RWPE1 (cell line): ENCODE data around the gene DCX.
A peak's percentile ranks its signal among the peaks of the same experiment; 100 is the strongest.

Experiments
- CTCF ChIA-PET: fragments of 350-600 bp; sonication (Branson Sonifier 250); formaldehyde crosslinking; extraction: SDS; loops from one replicate; lab custom pipeline; 2021; lab: Yijun Ruan, JAX
- POLR2A ChIA-PET: fragments of 400-600 bp; formaldehyde crosslinking; extraction: SDS; loops from one replicate; lab custom pipeline; 2020; ENCODE audit warnings: antibody characterized with exemption; ENCODE audit not compliant: low non-redundant PET; lab: Yijun Ruan, JAX
- DNase-seq: peaks from one replicate; pipeline ENCODE4 v3.0.0; 2012; ENCODE audit warnings: low spot score
- H3K27ac ChIP-seq: fragments of 450-650 bp; 2 replicates; pipeline ENCODE4 v1.5.1; 2017
- CTCF ChIP-seq: fragments of 450-650 bp; conservative IDR thresholded peaks from 2 replicates; pipeline ENCODE4 v1.5.1; 2017; ENCODE audit warnings: low read depth, mild to moderate bottlenecking

DCX gene

GRCh38 chrX:111411983-111412382 is at the start of gene DCX:
TSS of gene DCX (minus strand) at chrX:111412192. CDS start at chrX:111410398, 1,794 bp downstream.
- DNase-seq, result no peak
- POLR2A ChIA-PET, result no interaction called here
- H3K27ac ChIP-seq, result no peak within 1 kb of the TSS
- CTCF ChIA-PET, result no interaction called here
- no peak for TF ChIP-seq CTCF

GRCh38 chrX:111460607-111461006 is 48.6 kb upstream of the DCX start:
- CTCF ChIA-PET, result no interaction called here
- no peak overlapping the region for H3K27ac ChIP-seq
- no peak for TF ChIP-seq CTCF
- DNase-seq, result no peak
- POLR2A ChIA-PET, result no interaction called here

- no peak for TF ChIP-seq CTCF
- H3K27ac ChIP-seq, result no peak overlapping the region
- ChIA-PET POLR2A (no interaction called here), CTCF (interaction anchor here (0.9 kb wide), 1 partner anchor 9 kb away, joined by 3 read pairs; no protein-coding TSS in a partner anchor)
- no peak for DNase-seq
Observed at GRCh38 chrX:111447298-111447697, 35.3 kb upstream of the DCX start.

- DNase-seq, result peak; percentile 3
- POLR2A ChIA-PET, result no interaction called here
- TF ChIP-seq CTCF, result peak; percentile 42
- no peak overlapping the region for H3K27ac ChIP-seq
- CTCF ChIA-PET, result interaction anchor here (0.5 to 1.0 kb wide), 6 partner anchors 10 to 855 kb away, joined by 3 to 5 read pairs (median 4); no protein-coding TSS in a partner anchor
Observed at GRCh38 chrX:111445485-111445884, 33.5 kb upstream of the DCX start.

- CTCF ChIA-PET, result interaction anchor here (0.5 to 1.0 kb wide), 6 partner anchors 10 to 854 kb away, joined by 3 to 8 read pairs (median 4); no protein-coding TSS in a partner anchor
- TF ChIP-seq CTCF, result no peak
- no peak for DNase-seq
- no peak overlapping the region for H3K27ac ChIP-seq
- POLR2A ChIA-PET, result no interaction called here
Observed at GRCh38 chrX:111444881-111445280, 32.9 kb upstream of the DCX start.

GRCh38 chrX:111443946-111444345 is 32.0 kb upstream of the DCX start:
- ChIA-PET POLR2A (no interaction called here), CTCF (no interaction called here)
- no peak overlapping the region for H3K27ac ChIP-seq
- TF ChIP-seq CTCF, result no peak
- no peak for DNase-seq

- H3K27ac ChIP-seq, result no peak overlapping the region
- no peak for TF ChIP-seq CTCF
- POLR2A ChIA-PET, result no interaction called here
- no peak for DNase-seq
- CTCF ChIA-PET, result no interaction called here
Observed at GRCh38 chrX:111442791-111443190, 30.8 kb upstream of the DCX start.
